Progenitor cell of endocrine pancreas (in vitro differentiated cells): ENCODE measurements around the gene PSMD13. TPM values are rescaled to one million over a fixed set of nuclear protein-coding genes. Genes with fewer than 3 reads are reported as not detected.
"Not testable (repeated sequence)": the region's sequence is repeated elsewhere in the genome, so short reads cannot be mapped to it uniquely, and the experiment has no call there.

ENCODE experiments used
- DNase-seq: peaks from one replicate; pipeline ENCODE4 v3.0.0; 2021; ENCODE audit warnings: low spot score; ENCODE audit not compliant: unreplicated experiment
- H3K27ac Mint-ChIP-seq: 2 replicates; pipeline ENCODE4 v1.8.0; 2021; ENCODE audit warnings: mild to moderate bottlenecking, moderate library complexity, mixed read lengths
- H3K27me3 Mint-ChIP-seq: 2 replicates; pipeline ENCODE4 v1.8.0; 2021; ENCODE audit warnings: mixed read lengths
- H3K36me3 Mint-ChIP-seq: 2 replicates; pipeline ENCODE4 v1.8.0; 2022; ENCODE audit warnings: mixed read lengths; ENCODE audit not compliant: insufficient read depth
- H3K4me1 Mint-ChIP-seq: 2 replicates; pipeline ENCODE4 v1.8.0; 2021; ENCODE audit warnings: low read depth, mixed read lengths
- H3K4me3 Mint-ChIP-seq: 2 replicates; pipeline ENCODE4 v1.8.0; 2021; ENCODE audit warnings: low read depth, mild to moderate bottlenecking, moderate library complexity, mixed read lengths
- H3K9me3 Mint-ChIP-seq: 2 replicates; pipeline ENCODE4 v1.8.0; 2021; ENCODE audit warnings: low read depth, mixed read lengths
- CTCF ChIP-seq: fragments of 200-600 bp; sonication (generic); IDR thresholded peaks from one replicate; pipeline ENCODE4 v1.5.0; 2021; ENCODE audit warnings: antibody characterized with exemption, mild to moderate bottlenecking; ENCODE audit not compliant: unreplicated experiment
- total RNA-seq: library from RNA; stranded (reverse); gene quantifications from 2 replicates; pipeline ENCODE4 v1.2.1, GENCODE V29; 2021

The PSMD13 gene
- total RNA-seq, 1 donor from 2014 or later = 100 TPM

GRCh38 chr11:266676-267439, 30.1 kb downstream of the PSMD13 start:
- no peaks in the 10 kb centered on the region for H3K9me3 Mint-ChIP-seq
- peaks cover 14% of the 10 kb centered on the region for H3K27me3 Mint-ChIP-seq
- H3K4me3 Mint-ChIP-seq = no peak overlapping the region
- H3K4me1 Mint-ChIP-seq = peaks cover 5% of the 10 kb centered on the region
- H3K27ac Mint-ChIP-seq = no peak overlapping the region
- no peak for TF ChIP-seq CTCF
- no peak for DNase-seq
- H3K36me3 Mint-ChIP-seq = no peaks in the 10 kb centered on the region

- Mint-ChIP-seq H3K4me3 (no peak overlapping the region), H3K27me3 (peaks cover 14% of the 10 kb centered on the region), H3K4me1 (peaks cover 7% of the 10 kb centered on the region), H3K9me3 (no peaks in the 10 kb centered on the region), H3K27ac (no peak overlapping the region), H3K36me3 (no peaks in the 10 kb centered on the region)
- TF ChIP-seq CTCF = no peak
- DNase-seq = no peak
Observed at GRCh38 chr11:267491-267994, 30.8 kb downstream of the PSMD13 start.

GRCh38 chr11:268716-269145, 32.0 kb downstream of the PSMD13 start:
- not testable (repeated sequence) for H3K4me3 Mint-ChIP-seq, DNase-seq, H3K36me3 Mint-ChIP-seq, H3K4me1 Mint-ChIP-seq, H3K9me3 Mint-ChIP-seq, H3K27ac Mint-ChIP-seq
- H3K27me3 Mint-ChIP-seq = peaks cover 14% of the 10 kb centered on the region

GRCh38 chr11:269146-269890, 32.5 kb downstream of the PSMD13 start:
- H3K27me3 Mint-ChIP-seq = peaks cover 14% of the 10 kb centered on the region
- no peak overlapping the region for H3K4me3 Mint-ChIP-seq
- peaks cover 7% of the 10 kb centered on the region for H3K4me1 Mint-ChIP-seq
- H3K9me3 Mint-ChIP-seq = no peaks in the 10 kb centered on the region
- H3K36me3 Mint-ChIP-seq = no peaks in the 10 kb centered on the region
- H3K27ac Mint-ChIP-seq = no peak overlapping the region
- no peak for TF ChIP-seq CTCF
- no peak for DNase-seq

GRCh38 chr11:270451-271318, 33.9 kb downstream of the PSMD13 start:
- TF ChIP-seq CTCF = no peak
- Mint-ChIP-seq H3K27me3 (peaks cover 14% of the 10 kb centered on the region), H3K4me3 (no peak overlapping the region), H3K9me3 (no peaks in the 10 kb centered on the region), H3K4me1 (peaks cover 7% of the 10 kb centered on the region), H3K27ac (no peak overlapping the region), H3K36me3 (no peaks in the 10 kb centered on the region)
- DNase-seq = no peak
